GM12892 (cell line): ENCODE results near the gene RADIL.

Experiments
- POLR2A ChIP-seq: IDR thresholded peaks from 2 replicates; pipeline ENCODE4 v1.6.1; 2011; ENCODE audit warnings: low read depth, low read length, control low read depth
- TAF1 ChIP-seq: IDR thresholded peaks from 2 replicates; pipeline ENCODE4 v1.6.1; 2011; ENCODE audit warnings: low read depth, mild to moderate bottlenecking, control low read depth, low read length, borderline replicate concordance

DNA sequence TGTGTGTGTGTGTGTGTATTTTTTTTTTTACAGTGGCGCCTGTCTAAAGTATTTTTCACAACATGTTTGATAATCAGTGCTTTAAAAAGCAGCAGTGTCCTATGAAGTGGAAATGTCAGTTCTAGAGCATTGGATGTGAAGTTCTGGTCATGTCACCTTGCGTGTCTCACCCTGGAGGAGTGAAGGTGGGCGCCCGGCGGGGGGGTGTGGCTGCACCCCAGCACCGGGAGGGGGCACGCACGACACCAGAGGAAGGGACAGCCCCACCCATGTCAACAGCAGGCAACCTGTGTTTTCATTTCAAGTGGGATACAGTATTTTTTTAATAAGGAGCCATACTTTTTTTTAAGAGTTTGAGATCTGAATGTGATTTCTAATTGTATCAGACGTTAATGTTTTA, 112.6 kb downstream of the RADIL start:
- no peak for TF ChIP-seq POLR2A
- no peak for TF ChIP-seq TAF1
